HepG2 (cell line): ENCODE data around the gene RNF5. TPM values are rescaled to one million over a fixed set of nuclear protein-coding genes. Genes with fewer than 3 reads are reported as not detected.
A peak's percentile ranks its signal among the peaks of the same experiment; 100 is the strongest.

Experiments
- BHLHE40 ChIP-seq: IDR thresholded peaks from 2 replicates; pipeline ENCODE4 v1.6.1; 2011; ENCODE audit warnings: low read length, improper control_type of control experiment
- CHD2 ChIP-seq: IDR thresholded peaks from 2 replicates; pipeline ENCODE4 v1.6.1; 2011; ENCODE audit warnings: low read depth, low read length, improper control_type of control experiment
- CREB3 ChIP-seq: sonication (generic); formaldehyde crosslinking; IDR thresholded peaks from 2 replicates; pipeline ENCODE4 v1.5.0; 2020; ENCODE audit warnings: missing genetic modification reagents
- DDIT3 ChIP-seq: sonication (generic); formaldehyde crosslinking; IDR thresholded peaks from 2 replicates; pipeline ENCODE4 v1.4.0; 2020; ENCODE audit warnings: mild to moderate bottlenecking, missing genetic modification reagents
- EEA1 ChIP-seq: sonication (generic); formaldehyde crosslinking; IDR thresholded peaks from 2 replicates; pipeline ENCODE4 v1.5.1; 2020; ENCODE audit warnings: mild to moderate bottlenecking, missing genetic modification reagents, borderline replicate concordance
- ELF4 ChIP-seq: sonication (generic); formaldehyde crosslinking; IDR thresholded peaks from 2 replicates; pipeline ENCODE4 v1.5.0; 2020; ENCODE audit warnings: missing genetic modification reagents, mild to moderate bottlenecking, moderate library complexity, borderline replicate concordance
- HNF4G ChIP-seq, 2 experiments: sonication (generic) in 1 of 2; formaldehyde crosslinking in 1 of 2; IDR thresholded peaks; 2 replicates each; pipeline versions ENCODE4 v1.4.0 to v1.6.1; 2011 to 2020; ENCODE audit warnings: borderline replicate concordance in 2 of 2, low read depth in 2 of 2, mild to moderate bottlenecking in 2 of 2, low read length in 1 of 2, missing genetic modification reagents in 1 of 2, moderate library complexity in 1 of 2
- KDM2A ChIP-seq: sonication (generic); formaldehyde crosslinking; IDR thresholded peaks from 2 replicates; pipeline ENCODE4 v1.4.0; 2020; ENCODE audit warnings: low read depth, missing genetic modification reagents, borderline replicate concordance
- MTERF4 ChIP-seq: sonication (generic); formaldehyde crosslinking; IDR thresholded peaks from 2 replicates; pipeline ENCODE4 v1.8.0; 2023; ENCODE audit warnings: mild to moderate bottlenecking, missing genetic modification reagents
- WIZ ChIP-seq: sonication (generic); formaldehyde crosslinking; IDR thresholded peaks from 2 replicates; pipeline ENCODE4 v1.5.1; 2020; ENCODE audit warnings: mild to moderate bottlenecking, missing genetic modification reagents
- ZBTB42 ChIP-seq: sonication (generic); formaldehyde crosslinking; IDR thresholded peaks from 2 replicates; pipeline ENCODE4 v1.5.0; 2020; ENCODE audit warnings: mild to moderate bottlenecking, missing genetic modification reagents
- ZC3H13 ChIP-seq: sonication (generic); formaldehyde crosslinking; IDR thresholded peaks from 2 replicates; pipeline ENCODE4 v1.8.1; 2023; ENCODE audit warnings: mild to moderate bottlenecking, missing genetic modification reagents, moderate library complexity
- ZEB1 ChIP-seq: IDR thresholded peaks from 2 replicates; pipeline ENCODE4 v1.6.1; 2012; ENCODE audit warnings: mild to moderate bottlenecking, low read depth, inconsistent platforms; ENCODE audit not compliant: insufficient replicate concordance
- ZFX ChIP-seq: sonication (generic); formaldehyde crosslinking; IDR thresholded peaks from 2 replicates; pipeline ENCODE4 v1.4.0; 2020; ENCODE audit warnings: mild to moderate bottlenecking, low read depth, missing genetic modification reagents, moderate library complexity
- ZNF160 ChIP-seq: sonication (generic); formaldehyde crosslinking; IDR thresholded peaks from 2 replicates; pipeline ENCODE4 v1.8.0; 2022; ENCODE audit warnings: mild to moderate bottlenecking, inconsistent platforms, missing genetic modification reagents
- ZNF253 ChIP-seq: sonication (generic); formaldehyde crosslinking; IDR thresholded peaks from 2 replicates; pipeline ENCODE4 v1.8.0; 2022; ENCODE audit warnings: mild to moderate bottlenecking, missing genetic modification reagents, borderline replicate concordance
- ZNF335 ChIP-seq: sonication (generic); formaldehyde crosslinking; IDR thresholded peaks from 2 replicates; pipeline ENCODE4 v1.4.0; 2020; ENCODE audit warnings: missing genetic modification reagents
- ZNF619 ChIP-seq: sonication (generic); formaldehyde crosslinking; IDR thresholded peaks from 2 replicates; pipeline ENCODE4 v1.4.0; 2020; ENCODE audit warnings: mild to moderate bottlenecking, missing genetic modification reagents
- ZNF776 ChIP-seq: sonication (generic); formaldehyde crosslinking; IDR thresholded peaks from 2 replicates; pipeline ENCODE4 v1.4.0; 2020; ENCODE audit warnings: mild to moderate bottlenecking, missing genetic modification reagents
- ZSCAN9 ChIP-seq: IDR thresholded peaks from 2 replicates; pipeline ENCODE4 v1.6.1; 2016; ENCODE audit warnings: borderline replicate concordance
- polyA plus RNA-seq, 8 experiments: library from polyadenylated mRNA; depleted of rRNA in 3 of 8; stranded (reverse) in 7 of 8; unstranded in 1 of 8; fragments of >200 nt; fragmentation: Illumina TruSeq in 4 of 8; extraction: Trizol in 4 of 8; gene quantifications; 2 replicates each; pipeline versions ENCODE4 v1.2.1 to v1.2.3, GENCODE V29; 2011 to 2016; ENCODE audit warnings: low read depth in 4 of 8, missing spikeins in 1 of 8, mixed read lengths in 1 of 8; ENCODE audit not compliant: insufficient read depth in 1 of 8
- total RNA-seq, 5 experiments: library from RNA; depleted of rRNA; stranded (reverse); fragments of >200 nt; fragmentation: Illumina TruSeq; extraction: Trizol; gene quantifications; 2 replicates each; pipeline ENCODE4 v1.2.3, GENCODE V29; 2016; ENCODE audit warnings: low read depth in 1 of 5
- TF ChIP-seq, protein P1 (sequence below), 2 experiments: sonication (generic) in 1 of 2; formaldehyde crosslinking in 1 of 2; IDR thresholded peaks; 2 replicates each; pipeline versions ENCODE4 v1.4.0 to v1.6.1; 2016 to 2020; ENCODE audit warnings: borderline replicate concordance in 1 of 2, low read depth in 1 of 2, mild to moderate bottlenecking in 1 of 2, missing genetic modification reagents in 1 of 2

Gene RNF5
- total and polyA plus RNA-seq, 2 of the 13 experiments (the other 11 are each of a cell fraction or from before 2014, with no cell fraction given): 98.0 to 131 TPM

DNA sequence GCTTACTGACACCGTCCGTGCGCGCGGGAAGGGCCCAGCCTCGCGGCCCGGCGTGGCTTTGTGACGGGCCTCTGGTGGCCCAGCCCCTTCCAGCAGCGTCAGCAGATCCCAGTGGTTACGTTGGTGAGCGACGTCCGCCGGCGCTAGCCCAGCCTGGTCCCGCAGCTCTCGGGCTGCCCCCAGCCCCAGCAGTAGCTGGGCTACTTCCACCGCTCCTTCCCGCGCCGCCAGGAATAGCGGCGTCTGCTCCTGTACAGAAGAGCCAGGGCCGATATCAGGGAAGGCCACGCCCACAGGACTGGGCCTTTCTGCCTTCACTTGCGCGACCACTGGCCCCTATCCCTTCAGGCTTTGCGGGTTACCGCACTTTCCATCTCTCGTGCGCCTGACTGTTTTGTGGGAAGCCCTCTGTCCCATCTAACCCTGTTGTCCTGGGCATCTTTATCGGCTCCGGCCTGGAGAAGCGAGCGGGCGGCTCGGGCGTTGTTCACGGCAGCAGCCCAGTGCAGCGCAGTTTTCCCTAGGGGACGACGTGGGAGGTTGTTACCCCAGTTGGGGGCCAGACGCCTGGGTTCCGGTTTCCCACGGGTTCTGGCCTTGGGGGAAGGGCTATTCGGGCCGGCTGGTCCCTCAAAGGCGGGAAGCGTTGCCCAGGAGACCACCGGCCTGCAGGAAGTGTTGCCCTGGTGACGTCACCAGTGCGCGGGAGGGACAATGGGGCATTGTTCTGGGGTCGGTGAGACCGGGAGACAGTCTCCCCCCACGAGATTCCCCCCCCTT is 17.9 kb downstream of the RNF5 start (continued):
- TF ChIP-seq, protein P1, sequence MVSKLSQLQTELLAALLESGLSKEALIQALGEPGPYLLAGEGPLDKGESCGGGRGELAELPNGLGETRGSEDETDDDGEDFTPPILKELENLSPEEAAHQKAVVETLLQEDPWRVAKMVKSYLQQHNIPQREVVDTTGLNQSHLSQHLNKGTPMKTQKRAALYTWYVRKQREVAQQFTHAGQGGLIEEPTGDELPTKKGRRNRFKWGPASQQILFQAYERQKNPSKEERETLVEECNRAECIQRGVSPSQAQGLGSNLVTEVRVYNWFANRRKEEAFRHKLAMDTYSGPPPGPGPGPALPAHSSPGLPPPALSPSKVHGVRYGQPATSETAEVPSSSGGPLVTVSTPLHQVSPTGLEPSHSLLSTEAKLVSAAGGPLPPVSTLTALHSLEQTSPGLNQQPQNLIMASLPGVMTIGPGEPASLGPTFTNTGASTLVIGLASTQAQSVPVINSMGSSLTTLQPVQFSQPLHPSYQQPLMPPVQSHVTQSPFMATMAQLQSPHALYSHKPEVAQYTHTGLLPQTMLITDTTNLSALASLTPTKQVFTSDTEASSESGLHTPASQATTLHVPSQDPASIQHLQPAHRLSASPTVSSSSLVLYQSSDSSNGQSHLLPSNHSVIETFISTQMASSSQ (IDR thresholded peaks at IDR 0.05; ENCODE audit: low read depth): 0 out of 2 replicates have a peak, but pooled peaks have one; percentile 17
- TF ChIP-seq, protein P1 (CRISPR knock-in tag; IDR thresholded peaks at IDR 0.05; ENCODE audit: borderline replicate concordance): no peak
- TF ChIP-seq EEA1 (CRISPR knock-in tag): peak; percentile 92; the same call in 1 of the 2 replicates
- peak; percentile 88 for TF ChIP-seq MTERF4 (CRISPR knock-in tag)
- TF ChIP-seq ZNF253: peak; percentile 89; the same call in 1 of the 2 replicates
- peak; percentile 67; the same call in 1 of the 2 replicates for TF ChIP-seq ZNF619 (CRISPR knock-in tag)
- TF ChIP-seq ZBTB42: 0 out of 2 replicates have a peak, but pooled peaks have one; percentile 76
- TF ChIP-seq ZC3H13: peak; percentile 78; the same call in 1 of the 2 replicates
- TF ChIP-seq ZNF776 (CRISPR knock-in tag): peak; percentile 82; the same call in 1 of the 2 replicates
- no peak for TF ChIP-seq ZEB1
- peak; percentile 44; the same call in 1 of the 2 replicates for TF ChIP-seq WIZ (CRISPR knock-in tag)
- no peak for TF ChIP-seq CREB3 (CRISPR knock-in tag)
- peak; percentile 14; the same call in 1 of the 2 replicates for TF ChIP-seq CHD2
- TF ChIP-seq ZFX (CRISPR knock-in tag): peak; percentile 97
- TF ChIP-seq HNF4G (IDR thresholded peaks at IDR 0.05; ENCODE audit: borderline replicate concordance, low read depth, low read length): no peak
- no peak for TF ChIP-seq HNF4G (CRISPR knock-in tag; IDR thresholded peaks at IDR 0.05; ENCODE audit: borderline replicate concordance, low read depth)
- no peak for TF ChIP-seq ELF4 (CRISPR knock-in tag)
- no peak for TF ChIP-seq DDIT3 (CRISPR knock-in tag)
- peak; percentile 96 for TF ChIP-seq ZNF335 (CRISPR knock-in tag)
- peak; percentile 72; the same call in 1 of the 2 replicates for TF ChIP-seq ZSCAN9 (CRISPR knock-in tag)
- peak; percentile 93 for TF ChIP-seq KDM2A
- 0 out of 2 replicates have a peak, but pooled peaks have one; percentile 31 for TF ChIP-seq ZNF160 (CRISPR knock-in tag)
- 0 out of 2 replicates have a peak, but pooled peaks have one; percentile 36 for TF ChIP-seq BHLHE40
